T-helper 1 cell treated with Interleukin-12 subunit alpha and Interleukin-12 subunit beta and Interleukin-4 antibody, amounts not matched to agents 30 ng/mL and 1 ng/mL, for 36 hours (primary cell): ENCODE measurements around the gene DNMT3L. TPM values are rescaled to one million over a fixed set of nuclear protein-coding genes. Genes with fewer than 3 reads are reported as not detected.

Experiments
- intact Hi-C: fragments of 100-400 bp; cut with micrococcal nuclease; formaldehyde crosslinking; loops from one replicate; pipeline ENCODE4 v1.15.1; 2024
- total RNA-seq: library from RNA; stranded (reverse); gene quantifications from 2 replicates; pipeline ENCODE4 v1.2.3, GENCODE V29; 2022

Gene DNMT3L
- not detected in 2 replicates for total RNA-seq

GRCh38 chr21:44261675-44262295 is at the start of gene DNMT3L:
Gene DNMT3L, minus strand, starts transcription at chr21:44261897. Its CDS starts 638 bp downstream, at chr21:44261259.
- intact Hi-C loops, result no loop called here

- intact Hi-C loops, result no loop called here
These were observed 49.2 kb upstream of the DNMT3L start for GRCh38 chr21:44310628-44311507.

- intact Hi-C loops, result no loop called here
These were observed 45.4 kb upstream of the DNMT3L start for GRCh38 chr21:44306936-44307704.

GRCh38 chr21:44305691-44306090 is 44.0 kb upstream of the DNMT3L start:
- intact Hi-C loops, result no loop called here

GRCh38 chr21:44304877-44305293 is 43.2 kb upstream of the DNMT3L start:
- intact Hi-C loops, result loop anchor here (5.0 kb wide), 2 partner anchors 172 to 238 kb away; no protein-coding TSS in a partner anchor

GRCh38 chr21:44304011-44304616 is 42.4 kb upstream of the DNMT3L start:
- intact Hi-C loops, result loop anchor here (5.0 kb wide), 2 partner anchors 173 to 237 kb away; no protein-coding TSS in a partner anchor

GRCh38 chr21:44303490-44303981 is 41.8 kb upstream of the DNMT3L start:
- intact Hi-C loops, result loop anchor here (5.0 kb wide), 2 partner anchors 174 to 236 kb away; no protein-coding TSS in a partner anchor

GRCh38 chr21:44302573-44303401 is 41.1 kb upstream of the DNMT3L start:
- intact Hi-C loops, result loop anchor here (5.0 kb wide), 2 partner anchors 175 to 235 kb away; no protein-coding TSS in a partner anchor

GRCh38 chr21:44301961-44302406 is 40.3 kb upstream of the DNMT3L start:
- intact Hi-C loops, result loop anchor here (5.0 kb wide), 2 partner anchors 175 to 235 kb away; no protein-coding TSS in a partner anchor

- intact Hi-C loops, result loop anchor here (5.0 kb wide), 2 partner anchors 176 to 234 kb away; no protein-coding TSS in a partner anchor
These were observed 39.4 kb upstream of the DNMT3L start for GRCh38 chr21:44301141-44301540.

GRCh38 chr21:44300262-44300959 is 38.7 kb upstream of the DNMT3L start:
- intact Hi-C loops, result loop anchor here (5.0 kb wide), 2 partner anchors 177 to 233 kb away; no protein-coding TSS in a partner anchor

- intact Hi-C loops, result loop anchor here (2.0 to 5.0 kb wide), 5 partner anchors 37 to 287 kb away; partner anchors contain the start of genes LRRC3 and TRAPPC10
These were observed 38.0 kb upstream of the DNMT3L start, which contains the start of gene PFKL for GRCh38 chr21:44299458-44300261. Gene PFKL, plus strand, starts transcription at chr21:44300053. Its CDS starts 53 bp downstream, at chr21:44300106.

GRCh38 chr21:44299085-44299457 is 37.4 kb upstream of the DNMT3L start:
- intact Hi-C loops, result loop anchor here (2.0 to 5.0 kb wide), 3 partner anchors 38 to 286 kb away; partner anchors contain the start of genes LRRC3 and TRAPPC10

- intact Hi-C loops, result loop anchor here (2.0 to 5.0 kb wide), 3 partner anchors 38 to 286 kb away; partner anchors contain the start of genes LRRC3 and TRAPPC10
These were observed 36.6 kb upstream of the DNMT3L start for GRCh38 chr21:44298301-44298700.

- intact Hi-C loops, result loop anchor here (2.0 to 5.0 kb wide), 3 partner anchors 39 to 285 kb away; partner anchors contain the start of genes LRRC3 and TRAPPC10
These were observed 36.0 kb upstream of the DNMT3L start for GRCh38 chr21:44297525-44298290.

- intact Hi-C loops, result loop anchor here (5.0 kb wide), 1 partner anchor 160 kb away; the partner anchor contains the start of gene LRRC3
These were observed 35.2 kb upstream of the DNMT3L start for GRCh38 chr21:44296916-44297315.

- intact Hi-C loops, result loop anchor here (5.0 kb wide), 1 partner anchor 161 kb away; the partner anchor contains the start of gene LRRC3
These were observed 34.4 kb upstream of the DNMT3L start for GRCh38 chr21:44296103-44296519.
